GM18868 (cell line): Measurements from ENCODE around the gene DCTPP1.
A peak's percentile ranks its signal among the peaks of the same experiment; 100 is the strongest.

Experiments used
- ATAC-seq: cut with Tn5 transposase; IDR thresholded peaks from one replicate; pipeline ENCODE4 v1.9.1; 2021; ENCODE audit warnings: mild to moderate bottlenecking, moderate library complexity; ENCODE audit not compliant: unreplicated experiment

DCTPP1 gene

GRCh38 chr16:30382111-30382881, 47.5 kb downstream of the DCTPP1 start, which contains the start of gene SEPTIN1:
Gene SEPTIN1, minus strand, starts transcription at chr16:30382561. Its CDS starts 19 bp downstream, at chr16:30382542.
- peak; percentile 33 for ATAC-seq

GRCh38 chr16:30381291-30382041, 48.4 kb downstream of the DCTPP1 start:
- no peak for ATAC-seq

- ATAC-seq: no peak
Measured at GRCh38 chr16:30380803-30381208, 49.0 kb downstream of the DCTPP1 start.

GRCh38 chr16:30380072-30380802, 49.6 kb downstream of the DCTPP1 start:
- no peak for ATAC-seq

- no peak for ATAC-seq
Measured at GRCh38 chr16:30379158-30379783, 50.6 kb downstream of the DCTPP1 start.

GRCh38 chr16:30378236-30379157, 51.3 kb downstream of the DCTPP1 start:
- ATAC-seq: peak; percentile 88

GRCh38 chr16:30377812-30378235, 52.0 kb downstream of the DCTPP1 start:
- ATAC-seq: peak; percentile 38

GRCh38 chr16:30377050-30377811, 52.6 kb downstream of the DCTPP1 start:
- ATAC-seq: no peak

- ATAC-seq: no peak
Measured at GRCh38 chr16:30376461-30376902, 53.3 kb downstream of the DCTPP1 start.

GRCh38 chr16:30375864-30376263, 54.0 kb downstream of the DCTPP1 start:
- no peak for ATAC-seq

GRCh38 chr16:30374538-30374937, 55.3 kb downstream of the DCTPP1 start, which contains the start of gene MYL11:
Gene MYL11, plus strand, starts transcription at chr16:30374802. Its CDS starts 56 bp downstream, at chr16:30374858.
- ATAC-seq: no peak
